Muscle layer of duodenum (tissue), 2 donors: ENCODE results near the gene RGS11.

Experiments
- H3K27ac ChIP-seq: one replicate; pipeline ENCODE4 v1.7.0; 2013; ENCODE audit warnings: mild to moderate bottlenecking, low read length
- H3K27me3 ChIP-seq: one replicate; pipeline ENCODE4 v1.7.0; 2013; ENCODE audit warnings: low read depth, mild to moderate bottlenecking, control low read depth, low read length
- H3K36me3 ChIP-seq, 2 donors: one replicate each; pipeline ENCODE4 v1.7.0; 2013; ENCODE audit warnings: low read length in 2 of 2, control low read depth in 1 of 2, mild to moderate bottlenecking in 1 of 2; ENCODE audit not compliant: insufficient read depth in 2 of 2, control insufficient read depth in 1 of 2
- H3K4me1 ChIP-seq, 2 donors: one replicate each; pipeline ENCODE4 v1.7.0; 2013; ENCODE audit warnings: low read length in 2 of 2, mild to moderate bottlenecking in 2 of 2, control low read depth in 1 of 2, moderate library complexity in 1 of 2; ENCODE audit not compliant: insufficient read depth in 2 of 2, control insufficient read depth in 1 of 2
- H3K4me3 ChIP-seq, 2 donors: one replicate each; pipeline ENCODE4 v1.7.0; 2013; ENCODE audit warnings: low read length in 2 of 2, low read depth in 1 of 2, mild to moderate bottlenecking in 1 of 2
- H3K9me3 ChIP-seq, 2 donors: one replicate each; pipeline ENCODE4 v1.7.0; 2013; ENCODE audit warnings: low read length in 2 of 2, control low read depth in 1 of 2, mild to moderate bottlenecking in 1 of 2; ENCODE audit not compliant: control insufficient read depth in 1 of 2
- donor health status: healthy.

The RGS11 gene

GRCh38 chr16:275786-276232, at the start of gene RGS11:
Gene RGS11, minus strand, starts transcription at chr16:275944. Its CDS starts 33 bp downstream, at chr16:275911.
- peak within 1 kb of the TSS; percentile 21 to 64 for H3K4me3 ChIP-seq
- no peak within 1 kb of the TSS for H3K27ac ChIP-seq
- H3K9me3 ChIP-seq: no peaks in the 10 kb centered on the region
- H3K4me1 ChIP-seq: peaks cover 0 to 21% of the 10 kb centered on the region in 2 donors
- H3K36me3 ChIP-seq: no peaks in the 10 kb centered on the region
- no peaks in the 10 kb centered on the region for H3K27me3 ChIP-seq

- peak overlapping the region in 1 of 2 donors; percentile 19 for H3K4me3 ChIP-seq
- H3K36me3 ChIP-seq: no peaks in the 10 kb centered on the region
- peaks cover 5 to 8% of the 10 kb centered on the region in 2 donors for H3K4me1 ChIP-seq
- no peaks in the 10 kb centered on the region for H3K27me3 ChIP-seq
- no peak overlapping the region for H3K27ac ChIP-seq
- no peaks in the 10 kb centered on the region for H3K9me3 ChIP-seq
Measured at GRCh38 chr16:324451-325334, 48.9 kb upstream of the RGS11 start.

- Histone ChIP-seq H3K27ac (no peak overlapping the region), H3K9me3 (no peaks in the 10 kb centered on the region), H3K4me3 (no peak overlapping the region), H3K4me1 (peaks cover 5 to 8% of the 10 kb centered on the region in 2 donors), H3K36me3 (peaks cover 0 to 3% of the 10 kb centered on the region in 2 donors), H3K27me3 (no peaks in the 10 kb centered on the region)
Measured at GRCh38 chr16:324201-324450, 48.4 kb upstream of the RGS11 start.

- peaks cover 2% of the 10 kb centered on the region in 2 donors for H3K4me1 ChIP-seq
- H3K4me3 ChIP-seq: no peak overlapping the region
- H3K36me3 ChIP-seq: peaks cover 0 to 11% of the 10 kb centered on the region in 2 donors
- no peaks in the 10 kb centered on the region for H3K27me3 ChIP-seq
- no peaks in the 10 kb centered on the region for H3K9me3 ChIP-seq
- no peak overlapping the region for H3K27ac ChIP-seq
Measured at GRCh38 chr16:322476-323143, 46.9 kb upstream of the RGS11 start.

- no peaks in the 10 kb centered on the region for H3K9me3 ChIP-seq
- H3K27me3 ChIP-seq: no peaks in the 10 kb centered on the region
- peaks cover 0 to 11% of the 10 kb centered on the region in 2 donors for H3K36me3 ChIP-seq
- no peak overlapping the region for H3K4me3 ChIP-seq
- no peak overlapping the region for H3K27ac ChIP-seq
- H3K4me1 ChIP-seq: no peaks in the 10 kb centered on the region
Measured at GRCh38 chr16:321532-321931, 45.8 kb upstream of the RGS11 start.

GRCh38 chr16:320206-320605, 44.5 kb upstream of the RGS11 start:
- Histone ChIP-seq H3K9me3 (no peaks in the 10 kb centered on the region), H3K4me1 (no peaks in the 10 kb centered on the region), H3K36me3 (peaks cover 0 to 11% of the 10 kb centered on the region in 2 donors), H3K4me3 (no peak overlapping the region), H3K27ac (no peak overlapping the region), H3K27me3 (no peaks in the 10 kb centered on the region)

GRCh38 chr16:318628-319027, 42.9 kb upstream of the RGS11 start:
- Histone ChIP-seq H3K27me3 (no peaks in the 10 kb centered on the region), H3K4me3 (no peak overlapping the region), H3K36me3 (peaks cover 8 to 20% of the 10 kb centered on the region in 2 donors), H3K4me1 (no peaks in the 10 kb centered on the region), H3K9me3 (no peaks in the 10 kb centered on the region), H3K27ac (no peak overlapping the region)

GRCh38 chr16:317583-317982, 41.8 kb upstream of the RGS11 start:
- H3K4me1 ChIP-seq: no peaks in the 10 kb centered on the region
- peaks cover 19 to 31% of the 10 kb centered on the region in 2 donors for H3K36me3 ChIP-seq
- H3K27ac ChIP-seq: no peak overlapping the region
- no peaks in the 10 kb centered on the region for H3K9me3 ChIP-seq
- H3K27me3 ChIP-seq: no peaks in the 10 kb centered on the region
- no peak overlapping the region for H3K4me3 ChIP-seq

- H3K4me3 ChIP-seq: no peak overlapping the region
- no peak overlapping the region for H3K27ac ChIP-seq
- no peaks in the 10 kb centered on the region for H3K9me3 ChIP-seq
- peaks cover 19 to 37% of the 10 kb centered on the region in 2 donors for H3K36me3 ChIP-seq
- H3K27me3 ChIP-seq: no peaks in the 10 kb centered on the region
- H3K4me1 ChIP-seq: no peaks in the 10 kb centered on the region
Measured at GRCh38 chr16:316741-317464, 41.2 kb upstream of the RGS11 start.

- Histone ChIP-seq H3K4me3 (no peak overlapping the region), H3K36me3 (peaks cover 19 to 42% of the 10 kb centered on the region in 2 donors), H3K27me3 (no peaks in the 10 kb centered on the region), H3K4me1 (no peaks in the 10 kb centered on the region), H3K27ac (no peak overlapping the region), H3K9me3 (no peaks in the 10 kb centered on the region)
Measured at GRCh38 chr16:314795-315299, 39.1 kb upstream of the RGS11 start.

- Histone ChIP-seq H3K36me3 (peaks cover 22 to 46% of the 10 kb centered on the region in 2 donors), H3K27me3 (no peaks in the 10 kb centered on the region), H3K27ac (no peak overlapping the region), H3K4me1 (no peaks in the 10 kb centered on the region), H3K9me3 (no peaks in the 10 kb centered on the region), H3K4me3 (no peak overlapping the region)
Measured at GRCh38 chr16:314351-314750, 38.6 kb upstream of the RGS11 start.
